Progenitor cell of endocrine pancreas (in vitro differentiated cells): ENCODE data around the gene KCTD17. TPM values are rescaled to one million over a fixed set of nuclear protein-coding genes. Genes with fewer than 3 reads are reported as not detected.

ENCODE experiments used
- DNase-seq: peaks from one replicate; pipeline ENCODE4 v3.0.0; 2021; ENCODE audit warnings: low spot score; ENCODE audit not compliant: unreplicated experiment
- H3K27ac Mint-ChIP-seq: 2 replicates; pipeline ENCODE4 v1.8.0; 2021; ENCODE audit warnings: mild to moderate bottlenecking, moderate library complexity, mixed read lengths
- H3K27me3 Mint-ChIP-seq: 2 replicates; pipeline ENCODE4 v1.8.0; 2021; ENCODE audit warnings: mixed read lengths
- H3K36me3 Mint-ChIP-seq: 2 replicates; pipeline ENCODE4 v1.8.0; 2022; ENCODE audit warnings: mixed read lengths; ENCODE audit not compliant: insufficient read depth
- H3K4me1 Mint-ChIP-seq: 2 replicates; pipeline ENCODE4 v1.8.0; 2021; ENCODE audit warnings: low read depth, mixed read lengths
- H3K4me3 Mint-ChIP-seq: 2 replicates; pipeline ENCODE4 v1.8.0; 2021; ENCODE audit warnings: low read depth, mild to moderate bottlenecking, moderate library complexity, mixed read lengths
- H3K9me3 Mint-ChIP-seq: 2 replicates; pipeline ENCODE4 v1.8.0; 2021; ENCODE audit warnings: low read depth, mixed read lengths
- CTCF ChIP-seq: fragments of 200-600 bp; sonication (generic); IDR thresholded peaks from one replicate; pipeline ENCODE4 v1.5.0; 2021; ENCODE audit warnings: antibody characterized with exemption, mild to moderate bottlenecking; ENCODE audit not compliant: unreplicated experiment
- total RNA-seq: library from RNA; stranded (reverse); gene quantifications from 2 replicates; pipeline ENCODE4 v1.2.1, GENCODE V29; 2021

The KCTD17 gene
- total RNA-seq, 1 donor from 2014 or later, result 38.8 TPM

GRCh38 chr22:37024339-37025157 lies 27.0 kb upstream of the KCTD17 start:
- Mint-ChIP-seq H3K27me3 (no peaks in the 10 kb centered on the region), H3K4me3 (no peak overlapping the region), H3K4me1 (peaks cover 23% of the 10 kb centered on the region), H3K36me3 (peaks cover 17% of the 10 kb centered on the region), H3K9me3 (no peaks in the 10 kb centered on the region), H3K27ac (peak overlapping the region; percentile 76)
- DNase-seq, result no peak
- TF ChIP-seq CTCF, result no peak

GRCh38 chr22:37025500-37026070 lies 26.0 kb upstream of the KCTD17 start:
- peaks cover 19% of the 10 kb centered on the region for H3K4me1 Mint-ChIP-seq
- H3K36me3 Mint-ChIP-seq, result peaks cover 17% of the 10 kb centered on the region
- no peaks in the 10 kb centered on the region for H3K27me3 Mint-ChIP-seq
- H3K9me3 Mint-ChIP-seq, result no peaks in the 10 kb centered on the region
- H3K4me3 Mint-ChIP-seq, result no peak overlapping the region
- TF ChIP-seq CTCF, result no peak
- H3K27ac Mint-ChIP-seq, result peak overlapping the region; percentile 76
- no peak for DNase-seq

- H3K27ac Mint-ChIP-seq, result no peak overlapping the region
- no peaks in the 10 kb centered on the region for H3K9me3 Mint-ChIP-seq
- H3K36me3 Mint-ChIP-seq, result peaks cover 17% of the 10 kb centered on the region
- no peak overlapping the region for H3K4me3 Mint-ChIP-seq
- no peak for TF ChIP-seq CTCF
- H3K4me1 Mint-ChIP-seq, result peaks cover 18% of the 10 kb centered on the region
- DNase-seq, result no peak
- H3K27me3 Mint-ChIP-seq, result no peaks in the 10 kb centered on the region
Observed at GRCh38 chr22:37026325-37026724, 25.2 kb upstream of the KCTD17 start.

GRCh38 chr22:37027556-37027955 lies 24.0 kb upstream of the KCTD17 start:
- H3K27me3 Mint-ChIP-seq, result no peaks in the 10 kb centered on the region
- H3K9me3 Mint-ChIP-seq, result no peaks in the 10 kb centered on the region
- peaks cover 16% of the 10 kb centered on the region for H3K36me3 Mint-ChIP-seq
- H3K4me1 Mint-ChIP-seq, result peaks cover 20% of the 10 kb centered on the region
- TF ChIP-seq CTCF, result no peak
- H3K27ac Mint-ChIP-seq, result no peak overlapping the region
- H3K4me3 Mint-ChIP-seq, result no peak overlapping the region
- DNase-seq, result no peak

GRCh38 chr22:37028692-37029674 lies 22.6 kb upstream of the KCTD17 start:
- Mint-ChIP-seq H3K4me1 (peaks cover 28% of the 10 kb centered on the region), H3K27ac (no peak overlapping the region), H3K27me3 (no peaks in the 10 kb centered on the region), H3K9me3 (no peaks in the 10 kb centered on the region), H3K36me3 (peaks cover 12% of the 10 kb centered on the region), H3K4me3 (no peak overlapping the region)
- no peak for TF ChIP-seq CTCF
- DNase-seq, result no peak
